Osteoblast (primary cell): ENCODE results near the gene ARHGEF2. TPM values are rescaled to one million over a fixed set of nuclear protein-coding genes. Genes with fewer than 3 reads are reported as not detected.

Experiments used
- DNase-seq: peaks from one replicate; pipeline ENCODE4 v3.0.0; 2011; ENCODE audit warnings: low spot score, mixed read lengths; ENCODE audit not compliant: insufficient read length; ENCODE audit errors: missing footprints
- H2AFZ ChIP-seq: 2 replicates; pipeline ENCODE4 v1.6.0; 2011; ENCODE audit warnings: mild to moderate bottlenecking, low read length
- H3K27ac ChIP-seq: 2 replicates; pipeline ENCODE4 v1.5.1; 2011; ENCODE audit warnings: mild to moderate bottlenecking, low read depth, low read length, moderate library complexity
- H3K27me3 ChIP-seq: 2 replicates; pipeline ENCODE4 v1.6.0; 2012; ENCODE audit warnings: mild to moderate bottlenecking, control low read depth, inconsistent platforms, low read length, moderate library complexity; ENCODE audit not compliant: insufficient read depth
- H3K36me3 ChIP-seq: 2 replicates; pipeline ENCODE4 v1.5.1; 2011; ENCODE audit warnings: mild to moderate bottlenecking, low read length, control low read depth, moderate library complexity; ENCODE audit not compliant: insufficient read depth
- H3K4me1 ChIP-seq: 2 replicates; pipeline ENCODE4 v1.5.1; 2011; ENCODE audit warnings: mild to moderate bottlenecking, low read length, control low read depth, moderate library complexity; ENCODE audit not compliant: insufficient read depth
- H3K4me2 ChIP-seq: 2 replicates; pipeline ENCODE4 v1.6.0; 2011; ENCODE audit warnings: mild to moderate bottlenecking, low read length; ENCODE audit not compliant: insufficient read depth
- H3K4me3 ChIP-seq: fragments of 200-600 bp; sonication (generic); 3 replicates; pipeline ENCODE4 v1.5.1; 2012; ENCODE audit warnings: mild to moderate bottlenecking, low read length, inconsistent platforms; ENCODE audit not compliant: insufficient read depth
- H3K79me2 ChIP-seq: 2 replicates; pipeline ENCODE4 v1.6.0; 2012; ENCODE audit warnings: mild to moderate bottlenecking, low read length, control low read depth, inconsistent platforms; ENCODE audit not compliant: insufficient read depth
- H3K9me3 ChIP-seq: 2 replicates; pipeline ENCODE4 v1.5.1; 2011; ENCODE audit warnings: low read depth, low read length, control low read depth
- H4K20me1 ChIP-seq: 2 replicates; pipeline ENCODE4 v1.6.0; 2012; ENCODE audit warnings: mild to moderate bottlenecking, low read length, control low read depth; ENCODE audit not compliant: insufficient read depth
- total RNA-seq: library from RNA; depleted of rRNA; stranded (reverse); fragments of >200 nt; gene quantifications from 2 replicates; pipeline ENCODE4 v1.2.3, GENCODE V29; 2012
- TF ChIP-seq, protein P1 (sequence below): IDR thresholded peaks from 2 replicates; pipeline ENCODE4 v1.5.1; 2011; ENCODE audit warnings: mild to moderate bottlenecking, low read depth, low read length, moderate library complexity; ENCODE audit errors: extremely low read depth

The ARHGEF2 gene
- total RNA-seq, 1 donor = 183 TPM

- no peak overlapping the region for H2AFZ ChIP-seq
- H3K4me1 ChIP-seq = peaks cover 4% of the 10 kb centered on the region
- H3K4me2 ChIP-seq = no peak overlapping the region
- no peaks in the 10 kb centered on the region for H3K27me3 ChIP-seq
- TF ChIP-seq, protein P1, sequence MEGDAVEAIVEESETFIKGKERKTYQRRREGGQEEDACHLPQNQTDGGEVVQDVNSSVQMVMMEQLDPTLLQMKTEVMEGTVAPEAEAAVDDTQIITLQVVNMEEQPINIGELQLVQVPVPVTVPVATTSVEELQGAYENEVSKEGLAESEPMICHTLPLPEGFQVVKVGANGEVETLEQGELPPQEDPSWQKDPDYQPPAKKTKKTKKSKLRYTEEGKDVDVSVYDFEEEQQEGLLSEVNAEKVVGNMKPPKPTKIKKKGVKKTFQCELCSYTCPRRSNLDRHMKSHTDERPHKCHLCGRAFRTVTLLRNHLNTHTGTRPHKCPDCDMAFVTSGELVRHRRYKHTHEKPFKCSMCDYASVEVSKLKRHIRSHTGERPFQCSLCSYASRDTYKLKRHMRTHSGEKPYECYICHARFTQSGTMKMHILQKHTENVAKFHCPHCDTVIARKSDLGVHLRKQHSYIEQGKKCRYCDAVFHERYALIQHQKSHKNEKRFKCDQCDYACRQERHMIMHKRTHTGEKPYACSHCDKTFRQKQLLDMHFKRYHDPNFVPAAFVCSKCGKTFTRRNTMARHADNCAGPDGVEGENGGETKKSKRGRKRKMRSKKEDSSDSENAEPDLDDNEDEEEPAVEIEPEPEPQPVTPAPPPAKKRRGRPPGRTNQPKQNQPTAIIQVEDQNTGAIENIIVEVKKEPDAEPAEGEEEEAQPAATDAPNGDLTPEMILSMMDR = no peak
- H3K79me2 ChIP-seq = no peaks in the 10 kb centered on the region
- H3K27ac ChIP-seq = no peak overlapping the region
- peaks cover 14% of the 10 kb centered on the region for H3K36me3 ChIP-seq
- no peak for DNase-seq
- H3K4me3 ChIP-seq = no peak overlapping the region
- H4K20me1 ChIP-seq = peaks cover 6% of the 10 kb centered on the region
- H3K9me3 ChIP-seq = no peaks in the 10 kb centered on the region
Observed at GRCh38 chr1:156004843-156005584, 26.7 kb upstream of the ARHGEF2 start.

DNA sequence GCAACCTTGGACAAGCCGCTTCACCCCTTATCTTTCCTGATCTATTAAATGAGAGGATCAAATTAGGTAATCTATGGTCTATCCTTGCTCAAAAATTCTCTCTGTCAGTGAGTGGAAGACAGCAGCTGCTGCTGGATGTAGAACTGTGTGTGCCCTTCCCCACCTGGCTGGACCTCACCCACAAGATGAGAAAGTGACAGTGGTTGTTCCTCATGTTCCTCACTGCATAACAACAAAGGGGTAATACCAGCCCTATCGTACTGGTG, 25.5 kb upstream of the ARHGEF2 start:
- no peak for DNase-seq

GRCh38 chr1:156002188-156002911, 24.0 kb upstream of the ARHGEF2 start:
- no peak overlapping the region for H3K4me3 ChIP-seq
- no peaks in the 10 kb centered on the region for H3K36me3 ChIP-seq
- H3K4me2 ChIP-seq = no peak overlapping the region
- H2AFZ ChIP-seq = no peak overlapping the region
- H3K4me1 ChIP-seq = peaks cover 4% of the 10 kb centered on the region
- H4K20me1 ChIP-seq = no peaks in the 10 kb centered on the region
- no peak for DNase-seq
- no peaks in the 10 kb centered on the region for H3K79me2 ChIP-seq
- no peaks in the 10 kb centered on the region for H3K9me3 ChIP-seq
- TF ChIP-seq, protein P1 = no peak
- no peaks in the 10 kb centered on the region for H3K27me3 ChIP-seq
- H3K27ac ChIP-seq = no peak overlapping the region

More for the DNA sequence above, 25.5 kb upstream of the ARHGEF2 start:
- Histone ChIP-seq H3K27ac (no peak overlapping the region), H3K4me2 (no peak overlapping the region), H3K4me1 (peaks cover 4% of the 10 kb centered on the region), H2AFZ (no peak overlapping the region), H3K4me3 (no peak overlapping the region), H3K27me3 (no peaks in the 10 kb centered on the region), H3K79me2 (no peaks in the 10 kb centered on the region), H3K9me3 (no peaks in the 10 kb centered on the region), H4K20me1 (no peaks in the 10 kb centered on the region), H3K36me3 (peaks cover 4% of the 10 kb centered on the region)
- TF ChIP-seq, protein P1 = no peak

DNA sequence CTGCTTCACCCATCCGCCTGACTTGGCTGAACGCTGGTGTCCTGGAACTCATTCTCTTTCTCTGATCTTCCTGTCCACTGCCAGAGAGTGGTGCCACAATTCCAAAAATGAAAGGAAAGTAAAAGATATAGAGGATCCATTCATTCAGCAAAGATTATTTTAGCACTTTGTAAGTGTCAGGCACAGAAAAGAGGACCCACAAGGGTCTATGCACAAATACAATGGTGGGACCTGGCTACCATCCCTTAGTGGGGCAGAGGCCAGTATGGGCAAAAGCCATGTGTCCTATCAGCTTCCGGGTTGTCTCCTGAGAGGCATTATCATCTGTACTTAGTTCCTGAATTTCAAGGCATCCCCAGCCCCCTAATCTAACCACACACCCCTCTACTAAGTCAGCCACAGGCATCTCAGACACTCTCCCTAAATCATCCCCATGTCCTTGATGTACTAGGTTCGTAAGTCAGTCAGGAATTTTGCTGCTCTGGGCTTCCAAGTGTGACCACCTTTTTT, 23.4 kb upstream of the ARHGEF2 start:
- Histone ChIP-seq H3K4me2 (peak overlapping the region; percentile 49), H3K79me2 (no peaks in the 10 kb centered on the region), H3K9me3 (no peaks in the 10 kb centered on the region), H4K20me1 (no peaks in the 10 kb centered on the region), H3K4me3 (no peak overlapping the region), H3K27ac (no peak overlapping the region), H3K4me1 (peaks cover 4% of the 10 kb centered on the region), H3K27me3 (no peaks in the 10 kb centered on the region), H2AFZ (peak overlapping the region; percentile 71), H3K36me3 (no peaks in the 10 kb centered on the region)
- TF ChIP-seq, protein P1 = no peak
- no peak for DNase-seq
